PFSK-1 (cell line): Measurements from ENCODE around the gene S100B.

ENCODE experiments used
- FOXP2 ChIP-seq: optimal IDR thresholded peaks from 2 replicates; pipeline ENCODE3; 2011; ENCODE audit warnings: borderline replicate concordance, control low read depth, inconsistent platforms; ENCODE audit not compliant: insufficient read depth; ENCODE audit errors: extremely low read length, extremely low read depth
- POLR2AphosphoS5 ChIP-seq: IDR thresholded peaks from 2 replicates; pipeline ENCODE4 v1.6.1; 2012; ENCODE audit warnings: low read depth, mild to moderate bottlenecking, control low read depth, low read length, moderate library complexity
- SIN3A ChIP-seq: IDR thresholded peaks from 2 replicates; pipeline ENCODE4 v1.6.1; 2012; ENCODE audit warnings: mild to moderate bottlenecking, low read length, moderate library complexity, borderline replicate concordance; ENCODE audit not compliant: insufficient read depth
- TAF1 ChIP-seq: IDR thresholded peaks from 2 replicates; pipeline ENCODE4 v1.6.1; 2012; ENCODE audit warnings: low read length, control low read depth, borderline replicate concordance; ENCODE audit not compliant: insufficient read depth
- TF ChIP-seq, protein P1 (sequence below), 2 experiments: IDR thresholded peaks; 2 replicates each; pipeline versions ENCODE4 v1.6.1 to v1.8.0; 2011 to 2012; ENCODE audit warnings: low read depth in 2 of 2, low read length in 2 of 2, control low read depth in 1 of 2, inconsistent platforms in 1 of 2, mild to moderate bottlenecking in 1 of 2, moderate library complexity in 1 of 2; ENCODE audit not compliant: insufficient read depth in 1 of 2

- TF ChIP-seq POLR2AphosphoS5, result no peak
- no peak for TF ChIP-seq SIN3A
- TF ChIP-seq, protein P1, sequence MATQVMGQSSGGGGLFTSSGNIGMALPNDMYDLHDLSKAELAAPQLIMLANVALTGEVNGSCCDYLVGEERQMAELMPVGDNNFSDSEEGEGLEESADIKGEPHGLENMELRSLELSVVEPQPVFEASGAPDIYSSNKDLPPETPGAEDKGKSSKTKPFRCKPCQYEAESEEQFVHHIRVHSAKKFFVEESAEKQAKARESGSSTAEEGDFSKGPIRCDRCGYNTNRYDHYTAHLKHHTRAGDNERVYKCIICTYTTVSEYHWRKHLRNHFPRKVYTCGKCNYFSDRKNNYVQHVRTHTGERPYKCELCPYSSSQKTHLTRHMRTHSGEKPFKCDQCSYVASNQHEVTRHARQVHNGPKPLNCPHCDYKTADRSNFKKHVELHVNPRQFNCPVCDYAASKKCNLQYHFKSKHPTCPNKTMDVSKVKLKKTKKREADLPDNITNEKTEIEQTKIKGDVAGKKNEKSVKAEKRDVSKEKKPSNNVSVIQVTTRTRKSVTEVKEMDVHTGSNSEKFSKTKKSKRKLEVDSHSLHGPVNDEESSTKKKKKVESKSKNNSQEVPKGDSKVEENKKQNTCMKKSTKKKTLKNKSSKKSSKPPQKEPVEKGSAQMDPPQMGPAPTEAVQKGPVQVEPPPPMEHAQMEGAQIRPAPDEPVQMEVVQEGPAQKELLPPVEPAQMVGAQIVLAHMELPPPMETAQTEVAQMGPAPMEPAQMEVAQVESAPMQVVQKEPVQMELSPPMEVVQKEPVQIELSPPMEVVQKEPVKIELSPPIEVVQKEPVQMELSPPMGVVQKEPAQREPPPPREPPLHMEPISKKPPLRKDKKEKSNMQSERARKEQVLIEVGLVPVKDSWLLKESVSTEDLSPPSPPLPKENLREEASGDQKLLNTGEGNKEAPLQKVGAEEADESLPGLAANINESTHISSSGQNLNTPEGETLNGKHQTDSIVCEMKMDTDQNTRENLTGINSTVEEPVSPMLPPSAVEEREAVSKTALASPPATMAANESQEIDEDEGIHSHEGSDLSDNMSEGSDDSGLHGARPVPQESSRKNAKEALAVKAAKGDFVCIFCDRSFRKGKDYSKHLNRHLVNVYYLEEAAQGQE (IDR thresholded peaks at IDR 0.05; ENCODE audit: insufficient read depth in 1 of 2, low read depth in 2 of 2, low read length in 2 of 2), result no peak
- no peak for TF ChIP-seq TAF1
- no peak for TF ChIP-seq FOXP2
Measured at GRCh38 chr21:46621457-46622182, 16.7 kb upstream of the S100B start.
